A673 (cell line): ENCODE data around the gene ATP2B3. TPM values are rescaled to one million over a fixed set of nuclear protein-coding genes. Genes with fewer than 3 reads are reported as not detected.

Source experiments
- BruUV-seq: library from RNA; stranded (reverse); fragments of 400-500 nt; replicated peaks from 2 replicates; lab custom pipeline; 2021; lab: Mats Ljungman, UMichigan
- CTCF ChIA-PET: fragments of 300-600 bp; sonication (Branson Sonifier 250); formaldehyde crosslinking; loops from one replicate; lab custom pipeline; 2022; ENCODE audit warnings: antibody characterized with exemption; lab: Charles Lee
- POLR2A ChIA-PET: fragments of 300-600 bp; sonication (Branson Sonifier 250); formaldehyde crosslinking; loops from one replicate; lab custom pipeline; 2022; ENCODE audit warnings: antibody characterized with exemption; ENCODE audit not compliant: low non-redundant PET; lab: Charles Lee
- DNase-seq: peaks from one replicate; pipeline ENCODE4 v3.0.0-alpha.2; 2015; ENCODE audit warnings: low spot score
- H3K27ac ChIP-seq: fragments of 200-600 bp; sonication (generic); 2 replicates; pipeline ENCODE4 v1.5.1; 2016; ENCODE audit warnings: mixed run types, low read depth, mild to moderate bottlenecking, mixed read lengths, antibody characterized with exemption, low read length; ENCODE audit not compliant: poor library complexity, severe bottlenecking
- H3K27me3 ChIP-seq: fragments of 200-600 bp; sonication (generic); replicated peaks from 2 replicates; pipeline ENCODE4 v1.6.1; 2017; ENCODE audit warnings: mixed run types, low read depth, mild to moderate bottlenecking, mixed read lengths, antibody characterized with exemption, low read length; ENCODE audit not compliant: insufficient read depth, poor library complexity
- H3K36me3 ChIP-seq: fragments of 200-600 bp; sonication (generic); 2 replicates; pipeline ENCODE4 v1.6.1; 2016; ENCODE audit warnings: mixed run types, mild to moderate bottlenecking, mixed read lengths, antibody characterized with exemption, low read length; ENCODE audit not compliant: insufficient read depth, poor library complexity, severe bottlenecking
- H3K4me1 ChIP-seq: fragments of 200-600 bp; sonication (generic); 2 replicates; pipeline ENCODE4 v1.6.1; 2017; ENCODE audit warnings: mixed run types, mild to moderate bottlenecking, mixed read lengths, antibody characterized with exemption, low read length; ENCODE audit not compliant: insufficient read depth, poor library complexity, severe bottlenecking
- H3K4me3 ChIP-seq: fragments of 200-600 bp; sonication (generic); 2 replicates; pipeline ENCODE4 v1.5.1; 2016; ENCODE audit warnings: low read depth, mixed run types, mild to moderate bottlenecking, mixed read lengths, low read length; ENCODE audit not compliant: poor library complexity, severe bottlenecking
- H3K9me3 ChIP-seq: fragments of 200-600 bp; sonication (generic); 2 replicates; pipeline ENCODE4 v1.6.1; 2016; ENCODE audit warnings: mixed run types, low read depth, mild to moderate bottlenecking, mixed read lengths, antibody characterized with exemption, low read length; ENCODE audit not compliant: poor library complexity, severe bottlenecking
- EZH2 ChIP-seq: fragments of 200-600 bp; sonication (generic); IDR thresholded peaks from 2 replicates; pipeline ENCODE4 v1.6.1; 2017; ENCODE audit warnings: borderline replicate concordance, low read depth, mild to moderate bottlenecking, mixed read lengths, antibody characterized with exemption, low read length; ENCODE audit not compliant: poor library complexity, severe bottlenecking
- intact Hi-C: fragments of 100-400 bp; cut with micrococcal nuclease; formaldehyde crosslinking; loops from one replicate; pipeline ENCODE4 v1.10.0; 2022; ENCODE audit not compliant: unreplicated experiment
- total RNA-seq: library from RNA; stranded (reverse); gene quantifications from 2 replicates; pipeline ENCODE4 v1.2.3, GENCODE V29; 2021
- TF ChIP-seq, protein P1 (sequence below): fragments of 300-800, 200-600 bp; sonication (generic); conservative IDR thresholded peaks from 2 replicates; pipeline ENCODE4 v1.5.1; 2017; ENCODE audit warnings: low read depth, mild to moderate bottlenecking, antibody characterized with exemption, low read length, moderate library complexity, mixed read lengths

Gene ATP2B3
- total RNA-seq, 1 experiment from 2014 or later = 0.11 TPM

GRCh38 chrX:153598541-153599191 lies 81.2 kb downstream of the ATP2B3 start, which contains the start of gene CCNQ:
CCNQ (minus strand) TSS chrX:153599139; CDS start chrX:153599073, 66 bp downstream.
- BruUV-seq = no TSS peak
- Histone ChIP-seq H3K36me3 (peaks cover 3% of the 10 kb centered on the region), H3K4me1 (no peaks in the 10 kb centered on the region), H3K27me3 (no peaks in the 10 kb centered on the region), H3K27ac (peak within 1 kb of the TSS; percentile 64), H3K9me3 (no peaks in the 10 kb centered on the region), H3K4me3 (peak within 1 kb of the TSS; percentile 63)
- no peak for TF ChIP-seq EZH2
- intact Hi-C loops = no loop called here
- POLR2A ChIA-PET = interaction anchor here (0.6 kb wide), 1 partner anchor 128 kb away, joined by 5 read pairs; no protein-coding TSS in a partner anchor
- CTCF ChIA-PET = interaction anchor here (0.5 kb wide), 1 partner anchor 65 kb away, joined by 3 read pairs; no protein-coding TSS in a partner anchor
- DNase-seq = peak; percentile 18

- DNase-seq = peak; percentile 91
- Histone ChIP-seq H3K36me3 (peaks cover 3% of the 10 kb centered on the region), H3K9me3 (no peaks in the 10 kb centered on the region), H3K4me1 (no peaks in the 10 kb centered on the region), H3K27ac (peak overlapping the region; percentile 64), H3K4me3 (peak overlapping the region; percentile 63), H3K27me3 (no peaks in the 10 kb centered on the region)
- no TSS peak for BruUV-seq
- TF ChIP-seq, protein P1, sequence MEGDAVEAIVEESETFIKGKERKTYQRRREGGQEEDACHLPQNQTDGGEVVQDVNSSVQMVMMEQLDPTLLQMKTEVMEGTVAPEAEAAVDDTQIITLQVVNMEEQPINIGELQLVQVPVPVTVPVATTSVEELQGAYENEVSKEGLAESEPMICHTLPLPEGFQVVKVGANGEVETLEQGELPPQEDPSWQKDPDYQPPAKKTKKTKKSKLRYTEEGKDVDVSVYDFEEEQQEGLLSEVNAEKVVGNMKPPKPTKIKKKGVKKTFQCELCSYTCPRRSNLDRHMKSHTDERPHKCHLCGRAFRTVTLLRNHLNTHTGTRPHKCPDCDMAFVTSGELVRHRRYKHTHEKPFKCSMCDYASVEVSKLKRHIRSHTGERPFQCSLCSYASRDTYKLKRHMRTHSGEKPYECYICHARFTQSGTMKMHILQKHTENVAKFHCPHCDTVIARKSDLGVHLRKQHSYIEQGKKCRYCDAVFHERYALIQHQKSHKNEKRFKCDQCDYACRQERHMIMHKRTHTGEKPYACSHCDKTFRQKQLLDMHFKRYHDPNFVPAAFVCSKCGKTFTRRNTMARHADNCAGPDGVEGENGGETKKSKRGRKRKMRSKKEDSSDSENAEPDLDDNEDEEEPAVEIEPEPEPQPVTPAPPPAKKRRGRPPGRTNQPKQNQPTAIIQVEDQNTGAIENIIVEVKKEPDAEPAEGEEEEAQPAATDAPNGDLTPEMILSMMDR = no peak
- TF ChIP-seq EZH2 = no peak
- intact Hi-C loops = no loop called here
- POLR2A ChIA-PET = interaction anchor here (0.5 to 0.6 kb wide), 2 partner anchors 45 to 129 kb away, joined by 3 to 5 read pairs; no protein-coding TSS in a partner anchor
- CTCF ChIA-PET = interaction anchor here (0.5 kb wide), 1 partner anchor 11 kb away, joined by 5 read pairs; no protein-coding TSS in a partner anchor
Measured at GRCh38 chrX:153599192-153600031, 82.0 kb downstream of the ATP2B3 start.

DNA sequence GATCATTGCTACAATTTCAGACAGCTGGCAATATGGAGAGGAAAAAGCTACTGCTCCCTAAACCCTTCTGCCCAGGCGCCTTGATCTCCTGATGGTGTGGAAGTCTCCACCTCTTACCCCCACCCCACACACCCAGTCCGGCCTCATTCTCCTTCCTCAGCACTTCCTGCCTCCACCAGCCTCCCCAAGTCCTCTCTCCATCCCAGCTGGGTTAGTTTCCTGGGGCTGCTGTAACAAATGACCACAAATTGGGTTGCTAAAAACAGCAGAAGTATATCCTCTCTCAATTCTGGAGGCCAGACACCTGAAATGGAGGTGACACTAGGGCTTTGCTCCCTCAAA lies 82.6 kb downstream of the ATP2B3 start:
- H3K4me1 ChIP-seq = no peaks in the 10 kb centered on the region
- TF ChIP-seq, protein P1 = no peak
- no peak for TF ChIP-seq EZH2
- peak overlapping the region; percentile 63 for H3K4me3 ChIP-seq
- H3K9me3 ChIP-seq = no peaks in the 10 kb centered on the region
- intact Hi-C loops = no loop called here
- ChIA-PET CTCF (no interaction called here), POLR2A (no interaction called here)
- H3K36me3 ChIP-seq = peaks cover 3% of the 10 kb centered on the region
- no peak overlapping the region for H3K27ac ChIP-seq
- no peak for DNase-seq
- H3K27me3 ChIP-seq = no peaks in the 10 kb centered on the region
- BruUV-seq = no TSS peak
